Rectal smooth muscle tissue (tissue), 1 donor: ENCODE results near the gene DDTL.
"Not testable (repeated sequence)": the region's sequence is repeated elsewhere in the genome, so short reads cannot be mapped to it uniquely, and the experiment has no call there.

Experiments
- H3K27ac ChIP-seq: one replicate; pipeline ENCODE4 v1.7.0; 2013; ENCODE audit warnings: low read depth, low read length, inconsistent platforms
- H3K27me3 ChIP-seq: one replicate; pipeline ENCODE4 v1.7.0; 2013; ENCODE audit warnings: low read length; ENCODE audit not compliant: control insufficient read depth, insufficient read depth
- H3K36me3 ChIP-seq: one replicate; pipeline ENCODE4 v1.7.0; 2013; ENCODE audit warnings: low read length; ENCODE audit not compliant: control insufficient read depth, insufficient read depth
- H3K4me1 ChIP-seq: one replicate; pipeline ENCODE4 v1.7.0; 2013; ENCODE audit warnings: low read length; ENCODE audit not compliant: control insufficient read depth, insufficient read depth
- H3K4me3 ChIP-seq: one replicate; pipeline ENCODE4 v1.7.0; 2013; ENCODE audit warnings: low read length
- H3K9ac ChIP-seq: one replicate; pipeline ENCODE4 v1.7.0; 2013; ENCODE audit warnings: low read length

Gene DDTL

DNA sequence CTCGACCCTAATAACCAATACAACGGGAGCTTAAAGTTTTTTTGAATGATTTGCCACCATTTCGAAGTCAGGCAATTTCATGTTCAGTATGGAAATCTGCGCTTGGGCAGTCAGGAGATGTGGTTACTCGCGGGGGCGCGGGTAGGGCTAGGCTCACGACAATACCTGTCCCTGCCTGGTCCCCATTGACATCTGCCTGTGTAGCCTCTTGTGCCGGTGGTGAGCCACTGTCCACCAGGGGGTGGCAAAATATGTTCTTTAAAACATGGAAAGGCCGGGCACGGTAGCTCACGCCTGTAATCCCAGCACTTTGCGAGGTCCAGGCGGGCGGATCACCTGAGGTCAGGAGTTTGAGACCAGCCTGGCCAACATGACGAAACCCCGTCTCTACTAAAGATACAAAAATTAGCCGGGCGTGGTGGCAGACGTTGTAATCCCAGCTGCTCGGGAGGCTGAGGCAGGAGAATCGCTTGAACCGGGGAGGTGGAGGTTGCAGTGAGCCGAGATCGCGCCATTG, 8.2 kb downstream of the DDTL start:
- H3K27ac ChIP-seq, H3K27me3 ChIP-seq, H3K4me3 ChIP-seq, H3K9ac ChIP-seq, H3K4me1 ChIP-seq: not testable (repeated sequence)
- H3K36me3 ChIP-seq, result peaks cover 10% of the 10 kb centered on the region

DNA sequence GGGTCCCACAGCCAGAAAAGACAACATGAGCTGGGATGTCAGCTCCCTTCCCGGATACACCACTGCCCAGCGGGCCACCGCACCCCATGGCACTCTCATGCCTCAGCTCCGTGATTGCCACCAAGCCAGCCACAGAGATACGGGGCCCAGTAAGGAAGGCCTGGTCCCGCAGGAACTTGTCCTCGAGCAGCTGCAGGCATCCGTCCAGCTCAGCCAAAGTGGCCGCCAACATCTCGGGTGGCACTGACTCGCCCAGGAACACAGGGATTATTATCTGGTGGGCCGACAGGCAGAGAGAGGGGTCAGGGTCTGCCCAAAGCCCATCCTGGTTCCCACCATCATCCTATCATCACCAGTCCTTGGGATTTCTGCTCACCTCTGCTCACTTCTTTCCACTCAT, 10.6 kb downstream of the DDTL start:
- H3K9ac ChIP-seq, H3K27me3 ChIP-seq, H3K36me3 ChIP-seq, H3K4me1 ChIP-seq, H3K27ac ChIP-seq, H3K4me3 ChIP-seq: not testable (repeated sequence)

DNA sequence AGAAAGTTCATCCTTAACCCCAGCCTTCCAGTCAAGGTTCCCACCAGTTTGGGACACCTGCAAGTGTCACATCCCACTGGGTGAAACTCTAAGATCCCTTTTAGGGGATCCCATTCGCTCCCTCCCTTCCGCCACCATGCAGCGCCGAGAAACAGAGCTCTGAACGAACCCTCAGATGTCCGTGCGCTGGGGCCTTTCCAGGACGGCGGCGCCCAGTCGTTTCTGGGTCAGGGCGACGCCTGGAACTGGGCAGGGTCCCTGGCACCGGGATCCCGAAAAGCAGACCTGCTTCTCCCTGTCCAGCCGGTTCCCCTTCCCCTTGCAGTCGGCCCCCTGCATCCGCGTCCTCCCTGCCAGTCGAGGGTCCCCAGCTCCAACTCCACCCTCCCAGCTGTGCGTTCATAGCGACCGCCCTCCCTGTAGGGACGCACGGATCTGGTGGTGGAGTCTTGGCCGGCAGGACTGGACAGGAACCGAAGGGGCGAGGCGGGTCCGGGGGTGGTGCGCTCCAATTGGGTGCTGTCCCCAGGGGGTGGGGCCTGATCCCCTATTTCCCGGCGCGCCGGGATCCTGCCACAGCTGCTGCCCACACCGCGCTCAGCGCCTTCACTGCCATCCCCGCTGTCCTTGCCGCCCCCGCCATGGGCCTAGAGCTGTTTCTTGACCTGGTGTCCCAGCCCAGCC, 13.0 kb downstream of the DDTL start, which contains the start of gene GSTT2:
Gene GSTT2 (plus strand): TSS at position 578 of the 684 bp plus-strand sequence.
- H3K4me3 ChIP-seq, H3K4me1 ChIP-seq, H3K27me3 ChIP-seq, H3K9ac ChIP-seq, H3K36me3 ChIP-seq, H3K27ac ChIP-seq: not testable (repeated sequence)

DNA sequence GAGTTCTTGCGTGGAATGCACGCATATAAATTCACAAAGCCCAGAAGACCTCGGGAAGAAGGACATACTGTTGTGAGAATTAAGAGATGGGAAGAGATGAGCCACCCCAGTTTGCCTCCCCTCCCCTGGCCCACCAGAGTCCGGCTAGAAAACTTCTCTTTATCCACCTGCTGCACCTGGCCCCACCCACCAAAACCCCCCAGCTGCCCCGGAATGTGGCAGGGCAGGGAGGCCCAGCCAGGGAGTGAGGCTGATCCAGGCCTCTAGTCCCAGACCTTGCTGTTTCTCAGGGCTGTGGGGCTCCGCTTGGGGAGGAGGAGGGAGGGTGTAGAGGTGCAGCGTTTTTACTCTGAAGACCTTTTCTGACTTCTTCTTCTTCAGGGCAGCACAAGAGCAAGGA, 13.9 kb downstream of the DDTL start:
- not testable (repeated sequence) for H3K27me3 ChIP-seq, H3K27ac ChIP-seq, H3K9ac ChIP-seq, H3K4me1 ChIP-seq, H3K4me3 ChIP-seq, H3K36me3 ChIP-seq

DNA sequence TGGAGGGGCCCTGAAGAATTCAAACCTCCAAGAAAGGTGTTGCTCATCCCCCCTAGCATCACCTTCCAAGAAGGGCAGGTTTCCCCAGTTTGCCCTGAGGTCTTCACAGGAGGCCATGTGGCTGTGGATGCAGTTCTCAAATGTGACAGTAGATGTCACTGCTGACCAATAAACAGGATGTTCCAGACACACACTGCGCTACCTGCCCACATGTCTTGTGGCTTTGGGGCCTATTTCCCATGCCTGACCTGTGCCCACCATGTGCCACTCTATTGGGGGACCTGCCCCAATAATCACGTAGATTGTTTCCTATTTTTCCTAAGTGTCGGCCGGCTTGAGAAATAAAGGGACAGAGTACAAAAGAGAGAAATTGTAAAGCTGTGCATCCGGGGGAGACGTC, 17.7 kb downstream of the DDTL start:
- no peak overlapping the region for H3K4me3 ChIP-seq
- no peak overlapping the region for H3K27ac ChIP-seq
- no peaks in the 10 kb centered on the region for H3K36me3 ChIP-seq
- H3K27me3 ChIP-seq, result no peaks in the 10 kb centered on the region
- H3K4me1 ChIP-seq, result no peaks in the 10 kb centered on the region
- no peak overlapping the region for H3K9ac ChIP-seq

DNA sequence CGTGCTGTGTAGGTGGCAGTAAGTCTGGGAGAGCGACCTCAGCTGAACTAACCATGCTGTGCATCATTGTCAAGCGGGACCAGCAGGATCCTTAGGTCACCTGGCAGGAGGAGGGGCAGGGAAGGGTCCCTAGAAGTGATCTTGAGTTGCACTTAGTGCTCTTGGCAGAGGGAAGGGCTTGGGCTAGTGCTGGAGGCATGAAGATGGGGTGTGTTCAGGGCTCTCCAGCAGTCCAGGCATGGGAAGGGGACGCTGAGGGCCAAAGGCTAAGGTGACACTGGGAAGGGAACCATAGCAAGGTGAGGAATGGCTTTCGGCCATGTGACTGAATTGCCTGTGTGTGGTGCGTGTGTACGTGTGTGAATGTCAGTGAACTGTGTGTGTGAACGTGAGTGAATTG, 19.4 kb downstream of the DDTL start:
- H3K4me3 ChIP-seq, H3K27me3 ChIP-seq, H3K36me3 ChIP-seq, H3K9ac ChIP-seq, H3K27ac ChIP-seq, H3K4me1 ChIP-seq: not testable (repeated sequence)

DNA sequence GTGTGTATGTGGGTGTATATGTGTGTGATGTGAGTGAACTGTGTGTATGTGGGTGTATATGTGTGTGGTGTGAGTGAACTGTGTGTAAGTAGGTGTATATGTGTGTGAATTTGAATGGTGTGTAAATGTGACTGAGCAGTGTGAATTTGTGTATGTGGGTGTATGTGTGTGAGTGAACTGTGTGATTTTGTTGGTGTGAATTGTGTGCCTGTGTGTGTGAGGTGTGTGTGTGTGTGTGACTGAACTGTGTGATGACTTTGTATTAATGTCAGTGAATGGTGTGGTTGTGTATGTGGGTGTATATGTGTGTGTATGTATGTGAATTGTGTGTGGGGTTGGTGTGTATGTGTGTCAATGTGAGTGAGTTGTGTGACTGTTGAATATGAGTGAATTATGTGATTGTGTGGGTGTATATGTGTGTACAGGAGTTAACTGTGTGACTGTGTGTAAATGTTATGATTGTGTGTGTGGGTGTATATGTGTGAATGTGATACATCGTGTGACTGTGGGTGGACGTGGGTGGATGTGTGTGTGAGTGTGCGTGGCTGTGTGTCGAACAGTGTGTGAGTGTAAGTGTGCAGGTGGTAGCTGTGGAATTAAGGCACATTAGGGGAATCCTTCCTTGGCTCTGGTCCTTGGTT, 20.0 kb downstream of the DDTL start:
- not testable (repeated sequence) for H3K27me3 ChIP-seq, H3K9ac ChIP-seq, H3K36me3 ChIP-seq, H3K4me1 ChIP-seq, H3K27ac ChIP-seq, H3K4me3 ChIP-seq

DNA sequence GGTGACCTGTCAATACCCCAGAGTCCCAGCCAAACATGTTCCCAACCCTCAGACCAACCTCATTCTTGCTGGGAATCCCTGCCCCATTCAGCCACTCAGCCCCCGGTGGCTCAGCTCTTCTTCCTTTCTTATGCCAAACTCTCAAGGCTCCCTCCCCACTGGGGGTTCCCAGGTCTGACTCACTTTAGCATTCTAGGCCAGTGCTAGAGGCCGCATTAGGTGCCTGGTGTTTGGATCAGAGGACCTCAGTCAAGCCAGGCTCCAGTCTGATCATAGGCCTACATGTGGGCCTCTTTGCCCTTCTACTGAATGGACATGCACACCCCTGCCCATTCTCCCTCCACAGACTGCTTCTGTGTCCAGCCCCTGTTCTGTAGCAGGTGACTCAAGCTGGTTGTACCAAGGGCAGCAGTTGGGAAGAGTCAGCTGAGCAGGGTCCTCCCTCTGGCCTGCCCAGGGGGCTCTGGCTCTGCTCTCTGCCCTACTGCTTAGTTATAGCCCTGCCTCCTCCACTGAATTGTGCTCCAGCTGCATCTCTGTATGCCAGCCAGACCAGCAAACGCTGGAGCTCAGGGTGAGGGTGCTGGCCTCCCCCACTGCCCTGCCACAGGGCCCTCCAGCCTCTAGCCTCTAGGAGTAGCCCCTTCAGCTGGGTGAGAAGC, 23.0 kb downstream of the DDTL start:
- not testable (repeated sequence) for H3K27ac ChIP-seq, H3K36me3 ChIP-seq

GRCh38 chr22:23993080-23993479, 26.4 kb downstream of the DDTL start:
- H3K36me3 ChIP-seq, H3K4me3 ChIP-seq, H3K4me1 ChIP-seq, H3K9ac ChIP-seq, H3K27me3 ChIP-seq, H3K27ac ChIP-seq: not testable (repeated sequence)

More for the DNA sequence above, 23.0 kb downstream of the DDTL start:
- H3K4me1 ChIP-seq, H3K27me3 ChIP-seq, H3K9ac ChIP-seq, H3K4me3 ChIP-seq: not testable (repeated sequence)

GRCh38 chr22:23993581-23994177, 27.0 kb downstream of the DDTL start:
- not testable (repeated sequence) for H3K4me1 ChIP-seq, H3K36me3 ChIP-seq, H3K27me3 ChIP-seq, H3K9ac ChIP-seq, H3K4me3 ChIP-seq, H3K27ac ChIP-seq

- Histone ChIP-seq H3K9ac (no peak overlapping the region), H3K36me3 (no peaks in the 10 kb centered on the region), H3K4me1 (no peaks in the 10 kb centered on the region), H3K27ac (no peak overlapping the region), H3K4me3 (no peak overlapping the region), H3K27me3 (no peaks in the 10 kb centered on the region)
Observed at GRCh38 chr22:23997092-23997491, 30.4 kb downstream of the DDTL start.

- not testable (repeated sequence) for H3K4me1 ChIP-seq, H3K36me3 ChIP-seq, H3K9ac ChIP-seq, H3K27me3 ChIP-seq, H3K27ac ChIP-seq, H3K4me3 ChIP-seq
Observed at GRCh38 chr22:23999779-24000178, 33.1 kb downstream of the DDTL start.
